K562 (cell line): ENCODE measurements around the gene ALKBH3. TPM values are rescaled to one million over a fixed set of nuclear protein-coding genes. Genes with fewer than 3 reads are reported as not detected.

Experiments used
- CC2D1A ChIP-seq: fragments of 450-650 bp; IDR thresholded peaks from 2 replicates; pipeline ENCODE4 v1.6.1; 2017; ENCODE audit warnings: mild to moderate bottlenecking
- CHAMP1 ChIP-seq: fragments of 450-650 bp; IDR thresholded peaks from 2 replicates; pipeline ENCODE4 v1.6.1; 2016; ENCODE audit warnings: mild to moderate bottlenecking
- HINFP ChIP-seq: fragments of 450-650 bp; conservative IDR thresholded peaks from 2 replicates; pipeline ENCODE4 v1.6.1; 2016; ENCODE audit warnings: missing genetic modification characterization, low read depth, mild to moderate bottlenecking, control low read depth, missing compliant biosample characterization
- KLF1 ChIP-seq: fragments of 450-650 bp; IDR thresholded peaks from 2 replicates; pipeline ENCODE4 v1.6.1; 2016; ENCODE audit warnings: missing genetic modification characterization, missing compliant biosample characterization
- MYC ChIP-seq, 2 experiments: fragments of 250-450 bp in 1 of 2; sonication (Bioruptor Pico) in 1 of 2; IDR thresholded peaks; 2 replicates each; pipeline versions ENCODE4 v1.5.1 to v1.6.1; 2012 to 2021; ENCODE audit warnings: low read depth in 2 of 2, borderline replicate concordance in 1 of 2, improper control_type of control experiment in 1 of 2, low read length in 1 of 2, mild to moderate bottlenecking in 1 of 2, moderate library complexity in 1 of 2
- NONO ChIP-seq, 2 experiments: fragments of 200-400 bp in 1 of 2; fragments of 450-650 bp in 1 of 2; formaldehyde crosslinking in 1 of 2; IDR thresholded peaks; 2 replicates each; pipeline ENCODE4 v1.6.1; 2017; ENCODE audit warnings: low read depth in 2 of 2, mild to moderate bottlenecking in 2 of 2, moderate library complexity in 2 of 2, low read length in 1 of 2
- PATZ1 ChIP-seq: fragments of 250-450 bp; sonication (Bioruptor Pico); IDR thresholded peaks from 2 replicates; pipeline ENCODE4 v1.5.0; 2020; ENCODE audit warnings: mild to moderate bottlenecking, borderline replicate concordance
- POLR2A ChIP-seq: fragments of 450-650 bp; conservative IDR thresholded peaks from 2 replicates; pipeline ENCODE4 v1.6.1; 2016
- TAF9B ChIP-seq: fragments of 450-650 bp; IDR thresholded peaks from 2 replicates; pipeline ENCODE4 v1.6.1; 2018; ENCODE audit warnings: mild to moderate bottlenecking; ENCODE audit not compliant: partially characterized antibody
- TCF7L2 ChIP-seq: fragments of 150-350 bp; IDR thresholded peaks from 2 replicates; pipeline ENCODE4 v1.6.1; 2016; ENCODE audit warnings: low read depth, mild to moderate bottlenecking, low read length, moderate library complexity
- THRB ChIP-seq: fragments of 450-650 bp; formaldehyde crosslinking; conservative IDR thresholded peaks from 2 replicates; pipeline ENCODE4 v1.4.0; 2022; ENCODE audit warnings: mild to moderate bottlenecking, missing genetic modification characterization
- XRCC5 ChIP-seq: fragments of 200-400 bp; formaldehyde crosslinking; IDR thresholded peaks from 2 replicates; pipeline ENCODE4 v1.6.1; 2017; ENCODE audit warnings: low read depth, mild to moderate bottlenecking, low read length
- ZNF395 ChIP-seq: fragments of 200-800 bp; sonication (Bioruptor generic); IDR thresholded peaks from 2 replicates; pipeline ENCODE4 v1.6.1; 2017; ENCODE audit warnings: missing genetic modification characterization, missing compliant biosample characterization
- ZNF408 ChIP-seq: fragments of 250-450 bp; sonication (Bioruptor Pico); IDR thresholded peaks from 2 replicates; pipeline ENCODE4 v1.4.0; 2020; ENCODE audit warnings: low read depth, mild to moderate bottlenecking, moderate library complexity
- ZNF449 ChIP-seq: fragments of 250-450 bp; sonication (Bioruptor Pico); IDR thresholded peaks from 2 replicates; pipeline ENCODE4 v1.8.0; 2022; ENCODE audit warnings: moderate library complexity, mild to moderate bottlenecking, inconsistent platforms
- polyA plus RNA-seq, 8 experiments: library from polyadenylated mRNA; depleted of rRNA in 4 of 8; stranded (reverse) in 5 of 8; unstranded in 3 of 8; fragments of >200 nt; fragmentation: Nextera tagmentation in 2 of 8; fragmentation: Illumina TruSeq in 1 of 8; extraction: Ambion mirVana in 2 of 8; extraction: Trizol in 1 of 8; gene quantifications; 2 replicates each; pipeline versions ENCODE4 v1.2.1 to v1.2.3, GENCODE V29; 2011 to 2014; ENCODE audit warnings: inconsistent platforms in 1 of 8, missing spikeins in 1 of 8
- total RNA-seq, 7 experiments: library from RNA; depleted of rRNA in 6 of 7; stranded (reverse); fragments of >200 nt in 6 of 7; fragmentation: Illumina TruSeq in 2 of 7; extraction: Trizol in 2 of 7; gene quantifications; 2 replicates each; pipeline versions ENCODE4 v1.2.1 to v1.2.3, GENCODE V29; 2011 to 2021; ENCODE audit warnings: low replicate concordance in 1 of 7

ALKBH3 gene
- total and polyA plus RNA-seq, 9 of the 15 experiments (the other 6 are each of a cell fraction or from before 2014, with no cell fraction given), result 16.0 to 49.9 (median 36.5) TPM

- TF ChIP-seq HINFP, result no peak
- TF ChIP-seq PATZ1 (CRISPR knock-in tag), result no peak
- no peak for TF ChIP-seq THRB
- TF ChIP-seq NONO (IDR thresholded peaks at IDR 0.05; ENCODE audit: low read depth in 2 of 2, low read length in 1 of 2), result no peak
- TF ChIP-seq TAF9B, result peak; percentile 87
- TF ChIP-seq CHAMP1, result peak; percentile 70; the same call in 1 of the 2 replicates
- TF ChIP-seq ZNF408, result no peak
- no peak for TF ChIP-seq ZNF449 (CRISPR knock-in tag)
- no peak for TF ChIP-seq XRCC5
- TF ChIP-seq MYC (IDR thresholded peaks at IDR 0.05; ENCODE audit: low read depth, low read length), result peak; percentile 94
- no peak for TF ChIP-seq MYC (CRISPR knock-in tag; IDR thresholded peaks at IDR 0.05; ENCODE audit: borderline replicate concordance, low read depth)
- TF ChIP-seq KLF1 (tag), result no peak
- no peak for TF ChIP-seq CC2D1A
- no peak for TF ChIP-seq POLR2A
- no peak; the same call in 1 of the 2 replicates for TF ChIP-seq ZNF395 (CRISPR knock-in tag)
- no peak for TF ChIP-seq TCF7L2
These were observed 40.2 kb downstream of the ALKBH3 start (continued) for GRCh38 chr11:43920598-43921419.
